GM12878 (cell line): ENCODE measurements around the gene PDE11A. TPM values are rescaled to one million over a fixed set of nuclear protein-coding genes. Genes with fewer than 3 reads are reported as not detected.

Source experiments
- ATAC-seq: fragments of 200-7000 bp; cut with Tn5 transposase; 3 replicates; pipeline ENCODE4 v1.9.1; 2020; ENCODE audit warnings: mild to moderate bottlenecking, moderate library complexity
- BruUV-seq: library from RNA; stranded (reverse); fragments of 400-500 nt; replicated peaks from 2 replicates; lab custom pipeline; 2021; lab: Mats Ljungman, UMichigan
- CTCF ChIA-PET: fragments of 300-600 bp; sonication (Branson Sonifier 250); formaldehyde crosslinking; extraction: SDS; loops from one replicate; lab custom pipeline; 2021; ENCODE audit warnings: inconsistent platforms; lab: Yijun Ruan, JAX
- POLR2A ChIA-PET: fragments of 350-600 bp; formaldehyde crosslinking; extraction: SDS; loops from one replicate; lab custom pipeline; 2021; ENCODE audit warnings: inconsistent platforms; lab: Charles Lee
- RAD21 ChIA-PET: fragments of 300-600 bp; sonication (Branson Sonifier 250); formaldehyde crosslinking; loops from one replicate; lab custom pipeline; 2023; ENCODE audit warnings: antibody characterized with exemption; ENCODE audit not compliant: unreplicated experiment; lab: Charles Lee
- SMC1A ChIA-PET: fragments of 300-600 bp; sonication (Branson Sonifier 250); formaldehyde crosslinking; loops from one replicate; lab custom pipeline; 2023; ENCODE audit not compliant: unreplicated experiment, uncharacterized antibody; lab: Charles Lee
- DNase-seq: peaks from one replicate; pipeline ENCODE4 v3.0.0-alpha.2; 2011; ENCODE audit warnings: low read depth, low spot score
- FAIRE-seq: peaks from 3 replicates; lab custom pipeline; 2011; peaks lifted over from hg19 to GRCh38; lab: Jason Lieb, UNC
- H2AFZ ChIP-seq: 2 replicates; pipeline ENCODE4 v1.6.0; 2011; ENCODE audit warnings: low read depth, low read length, control low read depth; ENCODE audit not compliant: control insufficient read depth
- H3K27ac ChIP-seq: 2 replicates; pipeline ENCODE4 v1.5.1; 2011; ENCODE audit warnings: control low read depth; ENCODE audit not compliant: control insufficient read depth, insufficient read depth
- H3K27me3 ChIP-seq, 2 experiments: replicated peaks in 1 of 2; 2 replicates each; pipeline versions ENCODE4 v1.6.0 to v1.6.1; 2011; ENCODE audit warnings: low read length in 1 of 2; ENCODE audit not compliant: control insufficient read depth in 2 of 2, insufficient read depth in 2 of 2
- H3K36me3 ChIP-seq, 2 experiments: 2 replicates each; pipeline ENCODE4 v1.5.1; 2011; ENCODE audit warnings: low read length in 1 of 2; ENCODE audit not compliant: control insufficient read depth in 2 of 2, insufficient read depth in 2 of 2
- H3K4me1 ChIP-seq: 2 replicates; pipeline ENCODE4 v1.6.1; 2011; ENCODE audit warnings: mild to moderate bottlenecking, low read length, moderate library complexity, mixed read lengths; ENCODE audit not compliant: control insufficient read depth, insufficient read depth
- H3K4me2 ChIP-seq: 2 replicates; pipeline ENCODE4 v1.6.0; 2011; ENCODE audit warnings: control low read depth; ENCODE audit not compliant: control insufficient read depth, insufficient read depth
- H3K4me3 ChIP-seq: fragments of 200-600 bp; sonication (generic); 2 replicates; pipeline ENCODE4 v1.5.1; 2016
- H3K79me2 ChIP-seq: 2 replicates; pipeline ENCODE4 v1.6.0; 2011; ENCODE audit warnings: low read length; ENCODE audit not compliant: control insufficient read depth, insufficient read depth
- H3K9ac ChIP-seq: 2 replicates; pipeline ENCODE4 v1.8.0; 2011; ENCODE audit warnings: low read length, control low read depth, mixed read lengths; ENCODE audit not compliant: control insufficient read depth, insufficient read depth
- H3K9me3 ChIP-seq: replicated peaks from 3 replicates; pipeline ENCODE4 v1.5.1; 2011; ENCODE audit warnings: mild to moderate bottlenecking, low read length; ENCODE audit not compliant: control insufficient read depth, insufficient read depth
- H4K20me1 ChIP-seq: 2 replicates; pipeline ENCODE4 v1.6.0; 2011; ENCODE audit not compliant: control insufficient read depth, insufficient read depth
- ATF7 ChIP-seq: fragments of 450-650 bp; IDR thresholded peaks from 2 replicates; pipeline ENCODE4 v1.6.1; 2016; ENCODE audit warnings: low read depth, mild to moderate bottlenecking
- BCL3 ChIP-seq: IDR thresholded peaks from 2 replicates; pipeline ENCODE4 v1.6.1; 2011; ENCODE audit warnings: borderline replicate concordance, low read depth, mild to moderate bottlenecking, moderate library complexity, low read length; ENCODE audit not compliant: insufficient read depth, poor library complexity, severe bottlenecking
- CBX3 ChIP-seq: fragments of 200-600 bp; sonication (generic); IDR thresholded peaks from 2 replicates; pipeline ENCODE4 v1.6.1; 2016; ENCODE audit warnings: low read depth, borderline replicate concordance
- CBX5 ChIP-seq: sonication (generic); IDR thresholded peaks from 2 replicates; pipeline ENCODE4 v1.6.1; 2016; ENCODE audit warnings: low read depth, moderate library complexity, mild to moderate bottlenecking, inconsistent platforms
- CREM ChIP-seq: IDR thresholded peaks from 2 replicates; pipeline ENCODE4 v1.6.1; 2014; ENCODE audit warnings: antibody characterized with exemption, low read depth
- FOXK2 ChIP-seq: fragments of 450-650 bp; IDR thresholded peaks from 2 replicates; pipeline ENCODE4 v1.6.1; 2017; ENCODE audit warnings: mild to moderate bottlenecking, moderate library complexity
- IKZF1 ChIP-seq: fragments of 450-650 bp; conservative IDR thresholded peaks from 2 replicates; pipeline ENCODE4 v1.6.1; 2017; ENCODE audit warnings: antibody characterized with exemption, mild to moderate bottlenecking
- MTA2 ChIP-seq: fragments of 450-650 bp; IDR thresholded peaks from 2 replicates; pipeline ENCODE4 v1.6.1; 2016; ENCODE audit warnings: low read depth, mild to moderate bottlenecking, moderate library complexity
- PML ChIP-seq: IDR thresholded peaks from 2 replicates; pipeline ENCODE4 v1.6.1; 2012; ENCODE audit warnings: low read length, inconsistent platforms
- RAD21 ChIP-seq: IDR thresholded peaks from 2 replicates; pipeline ENCODE4 v1.6.1; 2011; ENCODE audit warnings: mild to moderate bottlenecking, low read depth, low read length, moderate library complexity; ENCODE audit not compliant: insufficient read depth
- RAD51 ChIP-seq: fragments of 450-650 bp; IDR thresholded peaks from 2 replicates; pipeline ENCODE4 v1.6.1; 2016; ENCODE audit warnings: moderate library complexity, mild to moderate bottlenecking, inconsistent platforms
- STAT1 ChIP-seq: fragments of 450-650 bp; conservative IDR thresholded peaks from 2 replicates; pipeline ENCODE4 v1.6.1; 2014; ENCODE audit warnings: antibody characterized with exemption, mild to moderate bottlenecking
- ZNF207 ChIP-seq: fragments of 450-650 bp; IDR thresholded peaks from 2 replicates; pipeline ENCODE4 v1.6.1; 2014; ENCODE audit warnings: antibody characterized with exemption, mild to moderate bottlenecking, borderline replicate concordance
- ZSCAN29 ChIP-seq: fragments of 450-650 bp; IDR thresholded peaks from 2 replicates; pipeline ENCODE4 v1.6.1; 2017; ENCODE audit warnings: mild to moderate bottlenecking, moderate library complexity
- WGBS: methylation state at CpG from one replicate; pipeline ENCODE4 v1.1.6; 2016; ENCODE audit warnings: low lambda C conversion rate; ENCODE audit not compliant: insufficient replicate concordance, insufficient coverage; ENCODE audit errors: missing lambda C conversion rate; 5-methylcytosine and 5-hydroxymethylcytosine counted together
- in situ Hi-C: fragments of 300-500 bp; cut with MboI; formaldehyde crosslinking; loops from 9 replicates; pipeline ENCODE4 v1.14.3; 2018; ENCODE audit warnings: mixed read lengths
- intact Hi-C: fragments of 100-400 bp; cut with micrococcal nuclease; formaldehyde crosslinking; loops from one replicate; pipeline ENCODE4 v1.14.2; 2022; ENCODE audit not compliant: unreplicated experiment
- polyA plus RNA-seq, 11 experiments: library from polyadenylated mRNA; depleted of rRNA in 4 of 11; unstranded in 6 of 11; stranded (reverse) in 5 of 11; fragments of >200 nt; fragmentation: Nextera tagmentation in 4 of 11; fragmentation: Illumina TruSeq in 1 of 11; extraction: Ambion mirVana in 4 of 11; extraction: Trizol in 1 of 11; gene quantifications; 1 replicate in 1 of 11; 2 replicates in 10 of 11; pipeline versions ENCODE4 v1.2.1 to v1.2.3, GENCODE V29; 2011 to 2016; ENCODE audit warnings: inconsistent platforms in 2 of 11, missing spikeins in 2 of 11, low read depth in 1 of 11
- total RNA-seq, 4 experiments: library from RNA; depleted of rRNA in 3 of 4; stranded (reverse); fragments of >200 nt in 3 of 4; fragmentation: Illumina TruSeq in 1 of 4; extraction: Trizol in 1 of 4; gene quantifications; 2 replicates each; pipeline versions ENCODE4 v1.2.1 to v1.2.3, GENCODE V29; 2013 to 2021

PDE11A gene
- total and polyA plus RNA-seq, 10 of the 15 experiments (the other 5 are each of a cell fraction or from before 2014, with no cell fraction given): 0.01 to 0.17 (median 0.06) TPM; not detected in 5

- H3K79me2 ChIP-seq: no peaks in the 10 kb centered on the region
- TF ChIP-seq PML (no peak), ZSCAN29 (no peak)
- DNase-seq: no peak
- no peaks in the 10 kb centered on the region; a peak in 2 of 4 replicates for H3K27me3 ChIP-seq
- H3K4me2 ChIP-seq: no peak overlapping the region
- WGBS: 52% methylated on average over 8 of the region's 8 CpGs
- no peaks in the 10 kb centered on the region for H4K20me1 ChIP-seq
- H3K27ac ChIP-seq: no peak overlapping the region
- no TSS peak for BruUV-seq
- no peak for ATAC-seq
- ChIA-PET RAD21 (no interaction called here), POLR2A (no interaction called here), CTCF (no interaction called here), SMC1A (no interaction called here)
- no peak overlapping the region for H3K9ac ChIP-seq
- in situ Hi-C loops: no loop called here
- FAIRE-seq: no peak
- H3K9me3 ChIP-seq: no peaks in the 10 kb centered on the region
- H2AFZ ChIP-seq: no peak overlapping the region
- H3K4me3 ChIP-seq: no peak overlapping the region
- intact Hi-C loops: no loop called here
- no peaks in the 10 kb centered on the region for H3K4me1 ChIP-seq
- no peaks in the 10 kb centered on the region for H3K36me3 ChIP-seq
These were observed 362.6 kb downstream of the PDE11A start for GRCh38 chr2:177709986-177710401.

- H3K9me3 ChIP-seq: no peaks in the 10 kb centered on the region
- ChIA-PET POLR2A (no interaction called here), SMC1A (no interaction called here), RAD21 (no interaction called here), CTCF (no interaction called here)
- H3K9ac ChIP-seq: no peak overlapping the region
- 52% methylated on average over 9 of the region's 9 CpGs for WGBS
- H3K36me3 ChIP-seq: no peaks in the 10 kb centered on the region
- H3K4me2 ChIP-seq: no peak overlapping the region
- H3K4me1 ChIP-seq: no peaks in the 10 kb centered on the region
- FAIRE-seq (no peak), DNase-seq (no peak), ATAC-seq (no peak)
- no peaks in the 10 kb centered on the region for H3K79me2 ChIP-seq
- H3K4me3 ChIP-seq: no peak overlapping the region
- H2AFZ ChIP-seq: no peak overlapping the region
- H3K27ac ChIP-seq: no peak overlapping the region
- in situ Hi-C loops (no loop called here), intact Hi-C loops (no loop called here)
- H4K20me1 ChIP-seq: no peaks in the 10 kb centered on the region
- BruUV-seq: no TSS peak
- H3K27me3 ChIP-seq: no peaks in the 10 kb centered on the region; a peak in 2 of 4 replicates
- TF ChIP-seq RAD51 (no peak), FOXK2 (no peak), ATF7 (no peak), MTA2 (no peak), ZNF207 (no peak), CBX5 (no peak), CREM (no peak), BCL3 (no peak), IKZF1 (no peak), CBX3 (no peak), STAT1 (no peak), RAD21 (no peak)
These were observed 363.7 kb downstream of the PDE11A start for GRCh38 chr2:177708660-177709444.
